Measurements from ENCODE around the gene LRRC1.

Gene LRRC1

DNA sequence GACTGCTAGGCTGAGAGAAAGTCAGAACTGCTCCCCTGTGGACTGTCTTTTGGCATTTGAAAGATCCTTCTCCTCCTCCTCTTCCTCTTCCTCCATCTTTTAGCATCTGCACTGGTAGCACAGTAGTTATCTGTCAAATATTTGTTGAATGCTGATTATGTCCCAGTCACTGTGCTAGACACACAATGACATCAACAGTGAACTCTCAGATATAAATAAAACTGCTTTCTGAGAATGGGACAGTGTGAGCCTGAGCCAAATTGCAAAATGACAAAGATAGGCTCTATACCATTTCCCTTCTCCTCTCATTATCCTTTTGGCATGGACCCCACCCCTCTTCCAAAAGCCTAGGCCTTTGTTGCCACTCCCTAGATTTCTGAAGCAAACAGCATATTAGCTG is 27.9 kb upstream of the LRRC1 start:
- no peaks in the 10 kb centered on the region for H3K36me3 ChIP-seq
- no peaks in the 10 kb centered on the region for H3K27me3 ChIP-seq (ENCODE audit: insufficient read depth, low read depth, severe bottlenecking)
- no peak overlapping the region for H3K27ac ChIP-seq
- TF ChIP-seq, protein P1, sequence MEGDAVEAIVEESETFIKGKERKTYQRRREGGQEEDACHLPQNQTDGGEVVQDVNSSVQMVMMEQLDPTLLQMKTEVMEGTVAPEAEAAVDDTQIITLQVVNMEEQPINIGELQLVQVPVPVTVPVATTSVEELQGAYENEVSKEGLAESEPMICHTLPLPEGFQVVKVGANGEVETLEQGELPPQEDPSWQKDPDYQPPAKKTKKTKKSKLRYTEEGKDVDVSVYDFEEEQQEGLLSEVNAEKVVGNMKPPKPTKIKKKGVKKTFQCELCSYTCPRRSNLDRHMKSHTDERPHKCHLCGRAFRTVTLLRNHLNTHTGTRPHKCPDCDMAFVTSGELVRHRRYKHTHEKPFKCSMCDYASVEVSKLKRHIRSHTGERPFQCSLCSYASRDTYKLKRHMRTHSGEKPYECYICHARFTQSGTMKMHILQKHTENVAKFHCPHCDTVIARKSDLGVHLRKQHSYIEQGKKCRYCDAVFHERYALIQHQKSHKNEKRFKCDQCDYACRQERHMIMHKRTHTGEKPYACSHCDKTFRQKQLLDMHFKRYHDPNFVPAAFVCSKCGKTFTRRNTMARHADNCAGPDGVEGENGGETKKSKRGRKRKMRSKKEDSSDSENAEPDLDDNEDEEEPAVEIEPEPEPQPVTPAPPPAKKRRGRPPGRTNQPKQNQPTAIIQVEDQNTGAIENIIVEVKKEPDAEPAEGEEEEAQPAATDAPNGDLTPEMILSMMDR (IDR thresholded peaks at IDR 0.05; ENCODE audit: low read depth, low read length): no peak
- no peak overlapping the region for H3K4me3 ChIP-seq (ENCODE audit: low read depth, low read length)
- no peaks in the 10 kb centered on the region for H3K9me3 ChIP-seq (ENCODE audit: severe bottlenecking)
- DNase-seq: no peak

DNA sequence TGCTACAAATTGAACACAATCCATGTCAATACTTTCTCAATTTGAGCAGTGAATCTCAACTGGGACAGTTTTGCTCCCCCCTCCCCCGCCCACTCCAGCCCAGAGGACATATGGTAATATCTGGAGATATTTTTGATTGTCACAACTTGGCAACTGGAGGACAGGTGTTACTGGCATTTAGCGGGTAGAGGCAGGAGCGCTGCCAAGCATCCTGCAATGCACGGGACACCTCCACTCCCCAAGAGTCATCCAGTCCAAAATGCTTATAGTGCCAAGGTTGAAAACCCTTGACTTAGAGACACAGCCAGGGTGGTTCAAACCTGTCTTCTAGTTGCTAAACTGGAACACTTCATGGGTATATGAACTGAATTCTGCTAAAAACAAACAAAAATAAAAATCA is 26.9 kb upstream of the LRRC1 start:
- Histone ChIP-seq H3K4me3 (ENCODE audit: low read depth, low read length) (no peak overlapping the region), H3K27me3 (ENCODE audit: insufficient read depth, low read depth, severe bottlenecking) (no peaks in the 10 kb centered on the region), H3K9me3 (ENCODE audit: severe bottlenecking) (no peaks in the 10 kb centered on the region), H3K36me3 (no peaks in the 10 kb centered on the region), H3K27ac (no peak overlapping the region)
- TF ChIP-seq, protein P1 (IDR thresholded peaks at IDR 0.05; ENCODE audit: low read depth, low read length): no peak
- no peak for DNase-seq

DNA sequence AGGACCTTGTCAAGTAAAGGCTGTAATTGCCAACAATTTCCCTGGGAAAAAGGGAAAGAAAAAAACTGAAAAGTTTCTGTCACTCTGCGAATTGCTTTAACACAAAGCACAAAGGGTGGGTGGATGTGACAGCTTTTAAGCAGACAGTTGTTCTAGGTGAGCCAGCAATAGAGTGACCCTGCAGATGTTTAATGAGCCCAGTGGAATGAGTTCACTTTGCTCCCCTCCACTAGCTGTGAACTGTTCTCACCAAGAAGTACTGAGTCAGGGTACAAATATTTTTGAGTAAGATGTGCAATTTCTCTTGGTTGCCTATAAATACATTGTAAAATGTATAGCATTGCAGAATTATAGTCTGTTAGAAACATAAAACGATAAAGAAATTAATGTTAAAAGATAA is 26.2 kb upstream of the LRRC1 start:
- TF ChIP-seq, protein P1 (IDR thresholded peaks at IDR 0.05; ENCODE audit: low read depth, low read length): no peak
- no peaks in the 10 kb centered on the region for H3K36me3 ChIP-seq

DNA sequence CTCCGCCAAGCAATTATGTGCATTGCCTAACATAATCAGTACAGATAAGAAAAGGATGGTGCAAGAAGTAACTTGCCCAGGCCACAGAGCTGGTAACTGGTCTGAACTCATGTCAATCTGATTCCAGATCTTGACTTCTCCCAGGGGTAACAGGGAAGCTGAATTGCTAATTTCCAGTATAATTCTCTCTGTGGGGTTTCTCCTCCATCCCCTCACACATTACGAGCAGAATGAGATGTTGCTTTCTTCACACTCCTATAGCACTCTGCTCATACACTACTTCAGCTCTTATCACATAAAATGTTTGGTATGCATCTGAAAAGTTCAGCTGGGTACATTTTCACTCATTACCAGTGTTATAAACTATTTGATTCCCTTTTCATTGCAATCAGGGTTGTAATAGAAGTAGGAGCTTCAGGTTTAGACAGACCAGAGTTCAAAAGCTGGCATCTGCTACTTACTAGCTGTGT is 24.0 kb upstream of the LRRC1 start:
- H3K36me3 ChIP-seq: no peaks in the 10 kb centered on the region
- DNase-seq: no peak
- peaks cover 8% of the 10 kb centered on the region for H3K9me3 ChIP-seq (ENCODE audit: severe bottlenecking)
- TF ChIP-seq, protein P1 (IDR thresholded peaks at IDR 0.05; ENCODE audit: low read depth, low read length): no peak
- H3K27ac ChIP-seq: no peak overlapping the region
- H3K27me3 ChIP-seq (ENCODE audit: insufficient read depth, low read depth, severe bottlenecking): no peaks in the 10 kb centered on the region
- H3K4me3 ChIP-seq (ENCODE audit: low read depth, low read length): no peak overlapping the region

More for the DNA sequence above, 26.2 kb upstream of the LRRC1 start:
- Histone ChIP-seq H3K27ac (no peak overlapping the region), H3K27me3 (ENCODE audit: insufficient read depth, low read depth, severe bottlenecking) (no peaks in the 10 kb centered on the region), H3K4me3 (ENCODE audit: low read depth, low read length) (no peak overlapping the region), H3K9me3 (ENCODE audit: severe bottlenecking) (no peaks in the 10 kb centered on the region)
- no peak for DNase-seq

DNA sequence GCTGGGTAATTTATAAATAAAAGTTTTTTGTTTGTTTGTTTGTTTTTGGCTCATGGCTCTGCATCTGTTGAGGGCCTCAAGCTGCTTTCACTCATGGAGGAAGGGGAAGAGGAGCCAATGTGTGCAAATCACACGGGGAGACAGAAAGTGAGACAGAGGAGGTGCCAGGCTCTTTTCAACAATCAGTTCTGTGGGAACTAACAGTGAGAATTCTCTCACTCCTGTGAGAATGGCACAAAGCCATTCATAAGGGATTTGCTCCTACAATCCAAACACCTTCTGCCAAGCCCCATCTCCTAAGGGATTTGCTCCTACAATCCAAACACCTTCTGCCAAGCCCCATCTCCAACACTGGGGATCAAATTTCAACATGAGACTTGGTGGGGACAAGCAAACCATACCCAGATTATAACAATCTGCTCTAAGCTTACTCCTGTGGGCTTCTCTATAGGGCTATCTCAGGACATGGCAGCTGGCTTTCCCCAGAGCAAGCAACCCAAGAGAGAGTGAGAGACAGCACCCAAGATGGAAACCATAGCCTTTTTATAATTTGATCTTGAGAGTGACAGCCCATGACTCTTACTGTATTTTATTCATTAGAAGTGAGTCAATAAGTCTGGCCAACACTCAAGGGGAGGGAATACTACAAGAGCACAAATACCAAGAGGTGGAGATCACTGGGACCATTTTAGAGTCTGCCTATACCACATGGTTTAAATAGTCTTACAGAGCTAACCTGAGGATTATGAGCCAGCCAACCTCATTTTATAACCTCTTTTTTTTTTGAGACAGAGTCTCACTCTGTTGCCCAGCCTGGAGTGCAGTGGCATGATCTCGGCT is 22.8 kb upstream of the LRRC1 start:
- Histone ChIP-seq H3K4me3 (ENCODE audit: low read depth, low read length) (no peak overlapping the region), H3K9me3 (ENCODE audit: severe bottlenecking) (peaks cover 8% of the 10 kb centered on the region), H3K27me3 (ENCODE audit: insufficient read depth, low read depth, severe bottlenecking) (no peaks in the 10 kb centered on the region), H3K36me3 (no peaks in the 10 kb centered on the region), H3K27ac (peak overlapping the region; percentile 25)
- TF ChIP-seq, protein P1 (IDR thresholded peaks at IDR 0.05; ENCODE audit: low read depth, low read length): no peak
- peak; percentile 93 for DNase-seq
